Measurements from ENCODE around the gene GIPR. TPM values are rescaled to one million over a fixed set of nuclear protein-coding genes. Genes with fewer than 3 reads are reported as not detected.

Gene GIPR
- total RNA-seq, 5 donors from 2014 or later (not counting 1 experiment from before 2014, with no cell fraction given): 6.9 to 10.8 (median 7.1) TPM

- DNase-seq (peak in 31 of 35 experiments; percentile 15 to 68 (median 35)), ATAC-seq (replicated peaks in 1 of 4) (peak; percentile 20 to 50 (median 44))
- Mint-ChIP-seq H3K4me1 (peaks cover 40 to 44% (median 42%) of the 10 kb centered on the region in 3 donors), H3K36me3 (peaks cover 6% of the 10 kb centered on the region), H3K9me3 (no peaks in the 10 kb centered on the region), H3K4me3 (peak within 1 kb of the TSS; percentile 92 to 95 (median 93)), H3K27me3 (no peaks in the 10 kb centered on the region), H3K27ac (peak within 1 kb of the TSS; percentile 89 to 90)
- ChIA-PET POLR2A (interaction anchor here in 1 of 2 donors (0.5 to 0.6 kb wide), 2 partner anchors 23 to 65 kb away, joined by 4 to 6 read pairs; no protein-coding TSS in a partner anchor), CTCF (interaction anchor here (0.6 kb wide), 2 partner anchors 35 to 41 kb away, joined by 3 to 5 read pairs; no protein-coding TSS in a partner anchor)
- H3K4me1 ChIP-seq (ENCODE audit: control insufficient read depth in 1 of 2, extremely low read depth in 1 of 2, insufficient read depth in 2 of 2, low read length in 2 of 2): peaks cover 9 to 57% of the 10 kb centered on the region in 2 experiments
- H3K27ac ChIP-seq (ENCODE audit: low read length): peak within 1 kb of the TSS; percentile 44
- peak within 1 kb of the TSS; percentile 68 to 75 for H3K4me3 ChIP-seq (ENCODE audit: control insufficient read depth in 1 of 2, extremely low read depth in 1 of 2, low read length in 1 of 2)
- H3K9me3 ChIP-seq: no peaks in the 10 kb centered on the region
- no peaks in the 10 kb centered on the region for H3K36me3 ChIP-seq (ENCODE audit: control insufficient read depth in 2 of 2, extremely low read depth in 1 of 2, insufficient read depth in 1 of 2, low read length in 1 of 2)
- no peaks in the 10 kb centered on the region for H3K27me3 ChIP-seq (replicated peaks in 1 of 2; ENCODE audit: control insufficient read depth in 2 of 2, extremely low read depth in 1 of 2, insufficient read depth in 2 of 2, low read length in 1 of 2)
- 2% methylated on average over 39 of the region's 52 CpGs for WGBS (ENCODE audit: insufficient coverage)
These were observed 28.9 kb upstream of the GIPR start, which contains the start of gene EML2 for GRCh38 chr19:45638930-45639729. EML2 (minus strand) TSS chr19:45639397; CDS start chr19:45639376, 21 bp downstream.

DNA sequence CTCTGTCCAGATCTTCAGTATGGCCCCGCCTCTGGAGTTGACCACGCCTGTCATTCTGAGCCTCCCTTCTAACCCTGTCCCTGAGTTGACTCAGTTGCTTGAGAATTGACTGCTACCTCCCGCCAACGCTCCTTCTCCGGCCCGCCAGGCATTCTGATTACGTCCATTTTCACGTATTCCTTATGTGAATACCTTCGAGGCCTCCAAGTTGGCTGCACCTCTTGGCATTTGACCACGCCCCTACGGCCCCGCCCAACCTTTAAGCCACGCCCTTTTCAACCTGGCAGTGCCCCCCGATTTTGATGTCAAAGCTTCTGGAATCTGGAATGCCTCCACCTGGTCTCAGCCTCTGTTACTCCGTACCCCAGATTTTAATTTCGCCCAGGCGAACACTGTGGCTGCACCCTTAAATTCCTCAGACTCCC lies 27.2 kb upstream of the GIPR start:
- H3K36me3 ChIP-seq (ENCODE audit: control insufficient read depth in 2 of 2, extremely low read depth in 1 of 2, insufficient read depth in 1 of 2, low read length in 1 of 2): no peaks in the 10 kb centered on the region
- CTCF ChIA-PET: interaction anchor here (0.6 to 1.8 kb wide), 3 partner anchors 37 to 464 kb away, joined by 3 to 6 read pairs (median 5); no protein-coding TSS in a partner anchor
- peaks cover 9 to 69% of the 10 kb centered on the region in 2 experiments for H3K4me1 ChIP-seq (ENCODE audit: control insufficient read depth in 1 of 2, extremely low read depth in 1 of 2, insufficient read depth in 2 of 2, low read length in 2 of 2)
- Mint-ChIP-seq H3K27me3 (no peaks in the 10 kb centered on the region), H3K9me3 (no peaks in the 10 kb centered on the region), H3K27ac (peak overlapping the region; percentile 91 to 93), H3K36me3 (peaks cover 6% of the 10 kb centered on the region), H3K4me1 (peaks cover 43 to 49% (median 46%) of the 10 kb centered on the region in 3 donors), H3K4me3 (peak overlapping the region; percentile 82 to 95 (median 83))
- 58% methylated on average over 17 of the region's 17 CpGs for WGBS (ENCODE audit: insufficient coverage)
- peak overlapping the region in 1 of 2 donors; percentile 59 for H3K4me3 ChIP-seq (ENCODE audit: control insufficient read depth in 1 of 2, extremely low read depth in 1 of 2, low read length in 1 of 2)
- ATAC-seq (replicated peaks in 1 of 4) (no peak), DNase-seq (peak in 14 of 35 experiments; percentile 4 to 46 (median 18))
- POLR2A ChIA-PET: no interaction called here
- peaks cover 0 to under 1% of the 10 kb centered on the region in 2 experiments for H3K27me3 ChIP-seq (replicated peaks in 1 of 2; ENCODE audit: control insufficient read depth in 2 of 2, extremely low read depth in 1 of 2, insufficient read depth in 2 of 2, low read length in 1 of 2)
- H3K9me3 ChIP-seq: no peaks in the 10 kb centered on the region
- H3K27ac ChIP-seq (ENCODE audit: low read length): peak overlapping the region; percentile 95

DNA sequence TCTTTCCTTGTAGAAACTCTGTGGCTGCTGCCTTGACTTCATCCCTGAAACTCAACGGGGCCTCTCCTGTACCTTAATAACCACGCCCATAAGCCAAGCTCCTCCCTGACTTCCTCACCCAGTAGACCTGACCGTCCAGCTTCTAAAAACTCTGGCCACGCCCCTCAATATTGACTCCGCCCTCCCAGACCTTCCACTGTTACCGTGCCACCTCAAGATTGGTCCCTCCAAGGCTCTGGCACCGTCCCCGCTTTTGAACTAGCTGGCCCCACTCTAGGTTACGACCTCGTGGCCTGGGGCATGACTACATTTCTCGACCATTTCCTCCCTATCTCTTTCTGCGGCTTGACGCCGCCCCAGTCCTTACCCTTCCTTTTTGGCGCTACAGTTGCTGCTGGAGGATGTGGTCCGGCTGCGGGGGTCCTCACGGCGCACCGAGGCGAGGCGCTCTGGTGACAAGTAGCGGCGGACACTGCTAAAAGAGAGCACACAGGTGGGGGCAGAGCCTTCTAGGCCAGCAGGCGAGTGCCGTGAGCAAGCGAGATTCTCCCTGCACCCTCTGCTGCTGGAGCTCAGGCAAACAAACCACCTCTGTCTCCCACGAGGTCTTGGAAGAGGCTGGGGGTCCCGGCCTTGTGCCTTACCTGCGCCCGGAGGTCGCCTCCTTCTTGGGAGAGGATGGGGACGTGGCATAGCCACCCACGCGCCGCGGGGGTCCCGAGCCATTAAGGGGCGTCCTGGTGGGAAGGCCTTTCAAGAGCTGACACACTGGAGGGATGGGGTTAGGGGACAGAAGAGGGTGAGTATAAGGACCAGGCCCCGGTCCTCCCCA lies 26.5 kb upstream of the GIPR start:
- Mint-ChIP-seq H3K36me3 (peaks cover 2% of the 10 kb centered on the region), H3K9me3 (no peaks in the 10 kb centered on the region), H3K4me3 (peak overlapping the region; percentile 82 to 95 (median 83)), H3K4me1 (peaks cover 49 to 55% (median 52%) of the 10 kb centered on the region in 3 donors), H3K27me3 (peaks cover 0 to 4% of the 10 kb centered on the region in 2 donors), H3K27ac (peak overlapping the region; percentile 91 to 93)
- WGBS (ENCODE audit: insufficient coverage): under 1% methylated on average over 29 of the region's 40 CpGs
- ChIA-PET POLR2A (interaction anchor here (0.8 to 1.0 kb wide), 2 partner anchors 70 to 173 kb away, joined by 3 to 4 read pairs; partner anchors contain the start of gene FOSB (in 1 of the 2)), CTCF (interaction anchor here in 1 of 2 donors (0.6 to 1.8 kb wide), 11 partner anchors 10 to 163 kb away, joined by 3 to 6 read pairs (median 4); partner anchors contain the start of genes QPCTL and SNRPD2)
- Histone ChIP-seq H3K9me3 (no peaks in the 10 kb centered on the region), H3K4me1 (ENCODE audit: control insufficient read depth in 1 of 2, extremely low read depth in 1 of 2, insufficient read depth in 2 of 2, low read length in 2 of 2) (peaks cover 9 to 76% of the 10 kb centered on the region in 2 experiments), H3K36me3 (ENCODE audit: control insufficient read depth in 2 of 2, extremely low read depth in 1 of 2, insufficient read depth in 1 of 2, low read length in 1 of 2) (no peaks in the 10 kb centered on the region), H3K27me3 (replicated peaks in 1 of 2; ENCODE audit: control insufficient read depth in 2 of 2, extremely low read depth in 1 of 2, insufficient read depth in 2 of 2, low read length in 1 of 2) (peaks cover 0 to 3% of the 10 kb centered on the region in 2 experiments), H3K4me3 (ENCODE audit: control insufficient read depth in 1 of 2, extremely low read depth in 1 of 2, low read length in 1 of 2) (peak overlapping the region; percentile 52 to 59), H3K27ac (ENCODE audit: low read length) (peak overlapping the region; percentile 95)
- DNase-seq: peak; percentile 10 to 74 (median 44)
- ATAC-seq (replicated peaks in 1 of 4): peak in 3 of 4 experiments; percentile 10 to 35 (median 21)

DNA sequence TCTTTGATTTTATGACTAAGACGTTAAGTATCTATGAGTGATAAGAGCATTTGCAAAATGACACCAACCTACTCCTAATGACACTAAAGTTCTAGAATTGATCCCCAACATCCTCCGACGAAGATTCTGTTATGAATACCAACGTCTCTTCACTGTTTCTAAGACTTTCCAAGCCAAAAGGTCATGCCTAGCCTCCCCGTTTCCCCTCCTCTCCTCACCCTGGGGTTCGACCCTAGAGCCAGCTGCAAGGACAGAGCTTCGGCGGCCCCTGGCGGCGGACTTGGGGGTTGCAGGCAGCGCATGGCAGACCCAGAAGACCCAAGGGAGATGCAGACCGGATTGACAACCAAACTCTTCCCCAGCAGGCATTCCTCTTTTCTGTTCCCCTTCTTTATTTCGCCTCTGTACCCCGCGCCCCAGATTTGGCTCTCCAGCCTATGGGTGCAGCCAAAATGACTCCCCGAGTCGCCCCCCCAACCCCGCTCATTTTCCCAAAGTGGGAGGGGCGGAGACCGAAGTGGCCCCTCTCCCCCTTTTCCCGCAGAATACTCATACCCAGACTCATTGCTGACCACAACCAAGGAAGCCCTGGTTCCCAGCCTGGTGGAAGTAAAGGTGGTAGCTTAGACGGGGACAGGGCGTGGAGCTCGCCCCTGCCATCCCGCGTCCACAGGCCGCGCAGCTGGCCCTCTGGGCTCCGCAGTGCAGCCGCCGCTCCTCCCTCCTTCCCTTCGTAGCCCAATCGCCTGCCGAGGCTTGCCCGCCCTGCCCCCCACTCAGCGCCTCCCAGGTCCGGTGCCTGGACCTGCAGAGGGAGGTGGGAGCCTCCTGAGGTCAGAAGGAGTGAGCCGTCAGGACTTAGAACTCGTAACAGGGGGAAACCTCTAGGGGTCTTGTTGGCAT lies 24.7 kb upstream of the GIPR start:
- CTCF ChIA-PET: interaction anchor here (0.7 to 1.6 kb wide), 9 partner anchors 33 to 473 kb away, joined by 3 to 5 read pairs (median 3); no protein-coding TSS in a partner anchor
- DNase-seq: peak; percentile 71 to 93 (median 85)
- peaks cover 0 to 3% of the 10 kb centered on the region in 2 experiments for H3K27me3 ChIP-seq (replicated peaks in 1 of 2; ENCODE audit: control insufficient read depth in 2 of 2, extremely low read depth in 1 of 2, insufficient read depth in 2 of 2, low read length in 1 of 2)
- H3K9me3 ChIP-seq: no peaks in the 10 kb centered on the region
- H3K4me3 ChIP-seq (ENCODE audit: control insufficient read depth in 1 of 2, extremely low read depth in 1 of 2, low read length in 1 of 2): peak overlapping the region; percentile 52 to 59
- Mint-ChIP-seq H3K4me3 (peak overlapping the region; percentile 63 to 95 (median 69)), H3K9me3 (no peaks in the 10 kb centered on the region), H3K27ac (peak overlapping the region; percentile 74 to 88), H3K4me1 (peaks cover 46 to 54% (median 51%) of the 10 kb centered on the region in 3 donors), H3K36me3 (no peaks in the 10 kb centered on the region), H3K27me3 (peaks cover 0 to 4% of the 10 kb centered on the region in 2 donors)
- peak overlapping the region; percentile 95 for H3K27ac ChIP-seq (ENCODE audit: low read length)
- no peaks in the 10 kb centered on the region for H3K36me3 ChIP-seq (ENCODE audit: control insufficient read depth in 2 of 2, extremely low read depth in 1 of 2, insufficient read depth in 1 of 2, low read length in 1 of 2)
- H3K4me1 ChIP-seq (ENCODE audit: control insufficient read depth in 1 of 2, extremely low read depth in 1 of 2, insufficient read depth in 2 of 2, low read length in 2 of 2): peaks cover 9 to 72% of the 10 kb centered on the region in 2 experiments
- POLR2A ChIA-PET: interaction anchor here in 1 of 2 donors (0.5 kb wide), 1 partner anchor 92 kb away, joined by 3 read pairs; no protein-coding TSS in a partner anchor
- ATAC-seq (replicated peaks in 1 of 4): peak; percentile 25 to 56 (median 33)
- 18% methylated on average over 31 of the region's 39 CpGs for whole genome bisulfite sequencing (ENCODE audit: insufficient coverage)

DNA sequence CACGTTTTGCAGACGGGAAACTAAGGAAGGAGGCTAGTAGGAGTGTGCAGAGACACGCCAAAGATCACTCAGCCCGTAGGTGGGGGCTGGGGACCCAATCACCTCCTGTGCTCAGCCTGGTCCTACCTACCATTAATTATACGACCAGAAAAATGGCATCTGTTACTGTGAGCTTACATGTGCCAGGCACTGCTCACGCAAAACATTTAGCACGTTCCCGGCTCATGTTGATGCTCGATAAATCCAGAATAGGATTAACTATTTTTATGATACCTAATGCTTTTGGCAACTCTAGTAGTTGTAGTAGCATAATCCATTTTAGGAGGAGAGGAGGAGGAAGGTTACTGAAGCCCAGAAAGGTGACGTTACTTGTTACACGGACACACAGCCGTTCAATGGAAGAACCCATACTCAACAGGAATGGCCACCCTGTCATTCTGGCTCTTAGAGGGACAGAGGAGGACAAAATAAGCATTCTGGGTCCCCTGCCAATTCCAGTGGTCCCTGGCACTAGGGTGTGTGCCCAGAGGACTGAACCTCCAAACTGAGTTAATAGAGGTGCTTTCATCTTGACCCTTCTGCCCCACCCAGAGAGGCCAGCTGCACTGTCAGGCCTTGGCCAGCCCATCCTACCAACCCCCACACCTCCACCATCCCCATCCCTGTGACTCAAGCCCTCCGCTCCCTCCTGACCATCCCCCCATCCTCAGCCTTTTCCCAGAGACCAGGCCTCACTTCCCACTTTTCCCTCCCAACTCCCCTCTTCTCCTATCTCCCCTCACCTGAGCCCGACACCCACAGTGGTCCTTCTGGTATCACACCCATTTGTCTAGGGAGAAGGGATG lies 23.9 kb upstream of the GIPR start:
- Histone ChIP-seq H3K27me3 (replicated peaks in 1 of 2; ENCODE audit: control insufficient read depth in 2 of 2, extremely low read depth in 1 of 2, insufficient read depth in 2 of 2, low read length in 1 of 2) (peaks cover 0 to 3% of the 10 kb centered on the region in 2 experiments), H3K36me3 (ENCODE audit: control insufficient read depth in 2 of 2, extremely low read depth in 1 of 2, insufficient read depth in 1 of 2, low read length in 1 of 2) (no peaks in the 10 kb centered on the region), H3K9me3 (no peaks in the 10 kb centered on the region), H3K27ac (ENCODE audit: low read length) (no peak overlapping the region), H3K4me1 (ENCODE audit: control insufficient read depth in 1 of 2, extremely low read depth in 1 of 2, insufficient read depth in 2 of 2, low read length in 2 of 2) (peaks cover 9 to 64% of the 10 kb centered on the region in 2 experiments), H3K4me3 (ENCODE audit: control insufficient read depth in 1 of 2, extremely low read depth in 1 of 2, low read length in 1 of 2) (no peak overlapping the region)
- Mint-ChIP-seq H3K27me3 (peaks cover 0 to 4% of the 10 kb centered on the region in 2 donors), H3K4me1 (peaks cover 39 to 46% (median 45%) of the 10 kb centered on the region in 3 donors), H3K27ac (peak overlapping the region in 1 of 2 donors; percentile 19), H3K4me3 (peak overlapping the region in 1 of 3 donors; percentile 34), H3K36me3 (no peaks in the 10 kb centered on the region), H3K9me3 (no peaks in the 10 kb centered on the region)
- 56% methylated on average over 8 of the region's 14 CpGs for WGBS (ENCODE audit: insufficient coverage)
- POLR2A ChIA-PET: no interaction called here
- peak in 1 of 35 experiments; percentile 18 for DNase-seq
- CTCF ChIA-PET: interaction anchor here (0.7 to 1.6 kb wide), 4 partner anchors 38 to 205 kb away, joined by 3 to 5 read pairs (median 4); no protein-coding TSS in a partner anchor
- no peak for ATAC-seq (replicated peaks in 1 of 4)
